Stimulated activated CD8-positive, alpha-beta memory T cell treated with anti-CD3 and anti-CD28 coated beads, Interleukin-4, amount 100 ng/mL, for 1 hour (primary cell): ENCODE measurements around the gene GLOD5.

Experiments
- DNase-seq, 2 donors: peaks; one replicate each; pipeline ENCODE4 v3.0.0-alpha.2; 2020; ENCODE audit warnings: low read depth in 2 of 2, low spot score in 1 of 2

Gene GLOD5

GRCh38 chrX:48761674-48762471, at the start of gene GLOD5:
GLOD5 (plus strand) TSS chrX:48761747; CDS start chrX:48761791, 44 bp downstream.
- DNase-seq = no peak

- DNase-seq = no peak
Measured at GRCh38 chrX:48711929-48712505, 49.5 kb upstream of the GLOD5 start.

- DNase-seq = no peak
Measured at GRCh38 chrX:48713847-48714246, 47.7 kb upstream of the GLOD5 start.

- no peak for DNase-seq
Measured at GRCh38 chrX:48714573-48714972, 47.0 kb upstream of the GLOD5 start.

- no peak for DNase-seq
Measured at GRCh38 chrX:48715072-48715471, 46.5 kb upstream of the GLOD5 start.

- no peak for DNase-seq
Measured at GRCh38 chrX:48715876-48716502, 45.6 kb upstream of the GLOD5 start.

- DNase-seq = no peak
Measured at GRCh38 chrX:48719958-48720357, 41.6 kb upstream of the GLOD5 start.

GRCh38 chrX:48720577-48721250, 40.8 kb upstream of the GLOD5 start:
- DNase-seq = no peak

GRCh38 chrX:48721916-48722315, 39.6 kb upstream of the GLOD5 start:
- DNase-seq = no peak

- no peak for DNase-seq
Measured at GRCh38 chrX:48726596-48726995, 35.0 kb upstream of the GLOD5 start.

- no peak for DNase-seq
Measured at GRCh38 chrX:48728653-48729052, 32.9 kb upstream of the GLOD5 start.

- no peak for DNase-seq
Measured at GRCh38 chrX:48736303-48736702, 25.2 kb upstream of the GLOD5 start.

- DNase-seq = no peak
Measured at GRCh38 chrX:48736878-48737212, 24.7 kb upstream of the GLOD5 start.

GRCh38 chrX:48737213-48737938, 24.2 kb upstream of the GLOD5 start:
- peak; percentile 55 to 72 for DNase-seq

GRCh38 chrX:48737940-48738339, 23.6 kb upstream of the GLOD5 start:
- no peak for DNase-seq

GRCh38 chrX:48741834-48742233, 19.7 kb upstream of the GLOD5 start:
- DNase-seq = no peak

- DNase-seq = no peak
Measured at GRCh38 chrX:48745222-48745621, 16.3 kb upstream of the GLOD5 start.

- DNase-seq = no peak
Measured at GRCh38 chrX:48747415-48748016, 14.0 kb upstream of the GLOD5 start.

- DNase-seq = no peak
Measured at GRCh38 chrX:48749182-48749581, 12.4 kb upstream of the GLOD5 start.

- DNase-seq = no peak
Measured at GRCh38 chrX:48751343-48751742, 10.2 kb upstream of the GLOD5 start.

- no peak for DNase-seq
Measured at GRCh38 chrX:48752498-48752897, 9.0 kb upstream of the GLOD5 start.
